Mammary epithelial cell (primary cell): Measurements from ENCODE around the gene FAM53B.

Source experiments
- CTCF ChIP-seq, 2 donors: IDR thresholded peaks in 1 of 2; conservative IDR thresholded peaks in 1 of 2; 2 replicates each; pipeline ENCODE4 v1.5.1; 2011 to 2012; ENCODE audit warnings: inconsistent platforms in 2 of 2, low read length in 2 of 2, mild to moderate bottlenecking in 2 of 2, control low read depth in 1 of 2, low read depth in 1 of 2; ENCODE audit not compliant: insufficient read depth in 1 of 2; ENCODE audit errors: extremely low read depth in 1 of 2
- EZH2 ChIP-seq: IDR thresholded peaks from 2 replicates; pipeline ENCODE4 v1.6.1; 2012; ENCODE audit warnings: low read length, inconsistent platforms, borderline replicate concordance

- TF ChIP-seq CTCF (conservative IDR thresholded peaks at IDR 0.05 in 1 of 2, IDR thresholded peaks at IDR 0.05 in 1 of 2; ENCODE audit: extremely low read depth in 1 of 2, insufficient read depth in 1 of 2, low read depth in 1 of 2, low read length in 2 of 2) = no peak
- no peak for TF ChIP-seq EZH2
Observed at GRCh38 chr10:124741922-124742412, 2.2 kb downstream of the FAM53B start.
